HG03095 (cell line): ENCODE data around the gene ANAPC7.
A peak's percentile ranks its signal among the peaks of the same experiment; 100 is the strongest.
"Not testable (repeated sequence)": the region's sequence is repeated elsewhere in the genome, so short reads cannot be mapped to it uniquely, and the experiment has no call there.

Experiments used
- ATAC-seq: cut with Tn5 transposase; IDR thresholded peaks from one replicate; pipeline ENCODE4 v1.9.1; 2021; ENCODE audit warnings: moderate library complexity; ENCODE audit not compliant: unreplicated experiment

Gene ANAPC7, protein sequence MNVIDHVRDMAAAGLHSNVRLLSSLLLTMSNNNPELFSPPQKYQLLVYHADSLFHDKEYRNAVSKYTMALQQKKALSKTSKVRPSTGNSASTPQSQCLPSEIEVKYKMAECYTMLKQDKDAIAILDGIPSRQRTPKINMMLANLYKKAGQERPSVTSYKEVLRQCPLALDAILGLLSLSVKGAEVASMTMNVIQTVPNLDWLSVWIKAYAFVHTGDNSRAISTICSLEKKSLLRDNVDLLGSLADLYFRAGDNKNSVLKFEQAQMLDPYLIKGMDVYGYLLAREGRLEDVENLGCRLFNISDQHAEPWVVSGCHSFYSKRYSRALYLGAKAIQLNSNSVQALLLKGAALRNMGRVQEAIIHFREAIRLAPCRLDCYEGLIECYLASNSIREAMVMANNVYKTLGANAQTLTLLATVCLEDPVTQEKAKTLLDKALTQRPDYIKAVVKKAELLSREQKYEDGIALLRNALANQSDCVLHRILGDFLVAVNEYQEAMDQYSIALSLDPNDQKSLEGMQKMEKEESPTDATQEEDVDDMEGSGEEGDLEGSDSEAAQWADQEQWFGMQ

DNA sequence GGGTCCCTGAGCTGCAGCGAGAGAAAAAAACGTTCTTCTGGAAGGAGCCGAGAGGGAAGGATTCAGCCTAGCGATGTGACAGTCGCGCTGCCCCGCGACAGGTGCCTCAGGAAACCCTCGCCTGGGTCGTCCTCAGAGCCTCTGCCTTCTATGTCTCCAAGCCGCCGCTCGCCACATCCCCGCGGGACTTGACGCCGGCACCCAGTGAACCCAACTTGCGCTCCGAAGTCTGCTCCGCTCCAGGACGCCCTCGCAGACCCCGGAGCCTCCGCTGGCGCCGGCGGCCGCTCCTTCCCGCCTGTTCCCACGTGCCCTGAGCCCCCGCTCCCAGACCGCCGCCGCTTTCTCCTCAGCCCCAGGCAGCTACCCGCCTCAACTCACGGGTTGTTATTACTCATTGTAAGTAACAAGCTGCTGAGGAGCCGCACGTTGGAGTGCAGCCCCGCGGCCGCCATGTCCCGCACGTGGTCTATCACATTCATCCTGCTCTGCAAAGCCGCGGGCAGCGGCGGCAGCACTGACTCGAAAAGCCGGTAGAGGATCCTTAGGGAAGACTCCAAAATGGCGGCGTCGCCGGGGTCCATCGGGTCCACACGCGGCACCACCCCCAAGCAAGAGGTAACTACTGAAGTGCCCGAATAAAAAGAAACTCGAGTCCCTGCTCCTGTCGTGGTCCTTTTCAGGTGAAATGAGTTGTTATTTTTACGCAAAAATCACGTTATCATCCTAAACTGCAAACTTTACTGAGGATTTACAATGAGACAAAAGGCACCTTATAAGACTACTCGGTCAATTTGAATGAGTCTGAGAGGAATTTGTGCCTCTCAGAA is at the start of gene ANAPC7:
TSS of gene ANAPC7 (minus strand) at position 563 of the 830 bp plus-strand sequence. CDS start at position 482, 81 bp downstream.
- peak; percentile 72 for ATAC-seq

DNA sequence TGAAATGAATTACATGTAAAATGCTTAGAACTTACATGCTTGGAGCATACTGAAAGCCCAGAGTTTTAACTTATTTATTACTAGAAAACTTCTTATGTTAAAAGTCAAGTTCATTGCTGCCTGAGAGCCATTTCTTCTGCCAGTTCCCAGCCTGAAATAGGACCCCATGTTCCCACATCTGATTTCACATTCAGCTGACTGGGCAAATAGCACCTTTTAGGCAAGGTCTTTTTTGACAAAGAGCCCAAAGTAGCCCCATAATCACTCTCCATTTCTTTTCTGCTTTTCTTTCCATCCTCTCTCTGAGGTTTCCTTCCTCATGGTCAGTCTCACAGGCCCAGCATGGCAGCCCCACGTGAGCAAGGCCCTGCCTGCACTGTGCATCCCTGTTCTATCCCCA is 47.8 kb upstream of the ANAPC7 start:
- no peak for ATAC-seq

DNA sequence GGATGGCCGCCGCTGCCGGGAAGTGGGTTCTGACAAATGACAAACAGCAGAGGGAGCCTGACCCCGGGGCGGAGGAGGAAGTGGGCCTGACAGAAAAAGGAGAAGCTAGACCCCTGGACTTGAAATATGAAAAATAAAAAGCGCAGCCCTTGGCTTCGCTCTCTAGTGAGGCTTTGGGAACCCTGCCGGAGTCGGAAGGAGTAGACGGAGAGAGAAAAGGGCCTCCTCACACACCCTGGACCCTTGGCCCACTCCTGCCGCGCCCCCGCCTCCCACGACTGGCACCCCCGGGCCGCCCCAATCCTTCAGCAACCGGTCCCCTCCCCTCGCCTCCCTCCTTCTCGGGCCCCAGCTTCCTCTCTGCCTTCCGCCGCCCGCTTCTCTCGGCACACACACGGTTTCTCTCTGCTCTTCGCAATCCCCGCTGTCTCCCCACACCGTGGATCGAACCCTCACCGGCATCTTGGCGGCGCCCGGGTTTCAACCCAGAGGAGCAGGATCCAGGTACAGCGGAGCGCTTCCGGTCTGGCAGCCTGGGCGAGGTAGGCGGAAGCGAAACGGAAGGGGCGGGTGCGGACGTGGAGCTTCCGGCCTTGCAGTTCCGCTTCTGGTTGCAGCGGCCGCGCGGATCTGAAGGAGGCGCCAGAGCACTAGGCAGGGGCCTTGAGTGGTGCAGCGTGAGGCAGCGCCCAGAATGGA is 46.4 kb upstream of the ANAPC7 start, which contains the start of gene ARPC3:
TSS of gene ARPC3 (minus strand) at position 539 of the 699 bp plus-strand sequence. CDS start at position 462, 77 bp downstream.
- ATAC-seq = peak; percentile 86

DNA sequence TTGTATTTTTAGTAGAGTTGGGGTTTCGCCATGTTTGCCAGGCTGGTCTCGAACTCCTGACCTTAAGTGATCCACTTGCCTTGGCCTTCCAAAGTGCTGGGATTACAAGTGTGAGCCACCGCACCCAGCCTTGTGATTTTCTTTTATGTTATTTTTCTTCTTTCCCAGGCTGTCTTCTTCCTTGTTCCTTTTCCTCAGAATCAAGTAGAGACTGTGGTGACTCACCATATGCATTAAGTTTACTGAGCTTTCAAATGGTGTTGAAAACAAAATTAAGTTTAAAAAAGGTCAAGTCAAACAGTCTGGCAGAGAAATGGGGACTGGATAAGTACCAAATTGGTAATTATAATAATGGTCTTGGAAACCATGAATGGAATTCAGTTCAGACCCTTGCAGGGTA is 40.9 kb upstream of the ANAPC7 start:
- no peak for ATAC-seq

DNA sequence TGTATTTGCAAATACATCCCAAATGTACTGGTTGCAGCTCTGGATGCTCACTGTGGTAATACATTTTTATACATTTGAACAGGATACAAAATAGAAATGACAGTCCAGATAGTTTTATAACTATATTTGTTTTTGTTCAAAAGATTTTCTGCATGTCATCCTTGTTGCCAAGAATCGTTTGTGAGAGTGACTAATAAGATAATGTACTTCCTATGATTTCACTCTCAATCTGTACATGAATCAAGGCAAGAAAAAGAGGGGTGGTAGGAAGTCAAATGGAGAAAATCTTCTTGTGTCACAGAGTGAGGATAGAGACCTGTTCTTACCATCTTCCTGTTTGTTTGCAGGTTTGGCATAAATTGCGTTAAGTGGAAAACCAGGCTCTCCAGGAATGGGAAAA is 32.7 kb upstream of the ANAPC7 start:
- ATAC-seq = no peak

DNA sequence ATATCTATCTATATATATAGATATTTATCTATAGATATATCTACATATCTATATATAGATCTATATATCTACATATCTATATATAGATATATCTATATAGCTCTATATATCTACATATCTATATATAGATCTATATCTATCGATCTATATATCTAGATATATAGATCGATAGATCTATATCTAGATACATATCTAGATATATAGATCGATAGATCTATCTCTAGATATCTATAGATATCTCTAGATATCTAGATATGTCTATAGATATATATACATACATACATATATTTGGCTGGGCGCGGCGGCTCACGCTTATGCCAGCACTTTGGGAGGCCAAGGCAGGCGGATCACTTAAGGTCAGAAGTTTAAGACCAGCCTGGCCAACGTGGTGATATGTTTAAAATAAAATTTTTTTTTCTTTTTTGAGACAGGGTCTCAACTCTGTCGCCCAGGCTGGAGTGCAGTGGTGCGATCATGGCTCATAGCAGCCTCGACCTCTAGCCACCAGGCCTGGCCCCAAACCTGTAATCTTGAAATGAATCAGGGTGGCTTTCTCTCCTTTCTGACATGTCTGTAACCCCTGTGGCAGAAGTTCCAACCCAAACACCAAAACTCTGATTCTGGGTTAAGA is 28.6 kb upstream of the ANAPC7 start:
- ATAC-seq = peak; percentile 21

DNA sequence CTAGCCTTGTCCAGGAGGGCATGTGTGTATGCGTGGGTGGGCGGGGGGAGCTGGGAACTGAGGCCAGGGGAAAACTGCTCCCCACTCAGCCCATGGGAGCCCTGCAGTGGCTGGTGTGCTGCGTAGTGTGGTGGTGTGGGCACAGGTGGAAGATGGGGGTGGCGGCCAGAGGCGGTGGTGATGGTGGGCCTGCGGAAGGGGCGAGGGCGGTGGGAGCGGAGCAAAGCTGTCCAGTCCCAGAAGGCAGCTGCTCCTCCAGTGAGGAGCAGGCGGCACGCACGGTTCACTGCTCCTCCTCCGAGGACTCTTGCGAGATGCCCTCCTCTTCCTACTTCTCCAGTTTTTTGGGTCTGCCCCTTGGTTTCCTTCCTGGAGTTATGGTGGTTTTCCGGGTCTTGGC is 26.2 kb upstream of the ANAPC7 start:
- not testable (repeated sequence) for ATAC-seq

DNA sequence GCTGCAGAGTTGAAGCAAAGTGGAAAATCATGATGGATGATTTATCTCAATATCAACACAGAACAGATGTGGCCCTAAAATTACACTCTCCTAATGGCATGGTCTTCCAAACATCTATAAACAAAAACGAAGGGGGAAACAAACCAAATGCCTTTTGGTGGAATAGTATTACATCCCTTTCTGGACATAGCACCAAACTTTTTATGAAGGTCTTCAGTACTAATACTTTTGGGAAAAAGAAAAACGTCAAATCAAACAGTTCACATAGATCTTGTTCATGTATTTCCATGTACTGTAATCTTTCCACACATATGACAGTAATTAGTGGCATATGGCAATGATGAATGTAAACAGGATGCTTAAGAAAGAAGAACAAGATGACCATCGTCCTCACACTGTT is 22.9 kb upstream of the ANAPC7 start:
- ATAC-seq = no peak

DNA sequence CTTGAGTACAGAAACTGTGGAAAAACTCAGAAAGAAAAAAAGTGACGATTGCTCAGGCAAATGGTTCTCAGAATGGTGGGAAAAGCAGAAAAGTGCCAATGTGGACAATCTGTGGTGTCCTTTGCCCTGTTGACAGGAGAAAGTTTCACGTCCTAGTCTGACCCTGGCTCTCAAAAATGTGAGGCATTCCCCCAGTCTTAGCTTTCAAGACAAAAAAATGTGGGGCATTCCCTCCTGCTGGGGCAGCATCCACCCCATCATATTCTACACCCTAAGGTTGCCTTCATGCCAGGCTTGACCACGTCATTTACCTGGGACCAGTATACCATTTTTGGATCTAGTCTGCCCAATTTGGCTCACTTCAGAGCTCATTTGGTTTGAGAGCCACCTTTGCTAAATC is 20.7 kb upstream of the ANAPC7 start:
- no peak for ATAC-seq

DNA sequence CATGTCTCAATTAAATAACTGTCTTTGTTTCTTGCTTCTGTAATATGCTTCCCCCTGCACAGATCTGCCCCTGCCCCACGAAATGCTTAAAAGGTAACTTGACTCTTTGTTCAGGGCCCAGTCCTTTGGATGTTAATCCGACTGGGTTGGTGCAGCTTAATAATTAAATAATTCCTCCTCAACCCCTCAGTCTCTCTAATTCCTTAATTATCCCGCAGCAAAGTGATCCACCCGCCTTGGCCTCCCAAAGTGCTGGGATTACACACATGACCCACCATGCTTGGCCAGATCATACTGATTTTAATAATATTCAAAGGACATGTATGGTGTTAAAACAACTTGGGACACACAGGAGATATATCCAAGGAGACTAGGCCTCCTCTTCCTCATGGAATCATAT is 18.2 kb upstream of the ANAPC7 start:
- ATAC-seq = no peak

DNA sequence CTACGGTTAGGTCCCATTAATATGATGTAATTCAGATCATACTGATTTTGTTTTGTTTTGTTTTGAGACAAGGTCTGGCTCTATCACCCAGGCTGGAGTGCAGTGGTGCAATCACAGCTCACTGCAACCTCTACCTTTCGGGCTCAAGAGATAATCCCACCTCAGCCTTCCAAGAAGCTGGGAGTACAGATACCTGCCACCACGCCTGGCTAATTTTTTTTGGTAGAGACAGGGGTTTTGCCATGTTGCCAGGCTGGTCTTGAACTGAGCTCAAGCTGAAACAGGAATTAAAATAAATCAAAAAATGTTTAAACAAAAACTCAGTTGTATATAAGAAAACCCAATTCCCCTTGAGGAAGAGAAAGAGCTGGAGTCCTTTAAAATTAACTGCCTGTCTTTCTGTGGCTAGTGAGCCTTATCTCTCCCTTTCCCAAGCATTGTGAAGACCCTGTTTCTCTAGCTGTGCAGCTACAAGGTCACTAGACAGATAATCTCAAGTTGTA is 17.7 kb upstream of the ANAPC7 start:
- ATAC-seq = no peak

DNA sequence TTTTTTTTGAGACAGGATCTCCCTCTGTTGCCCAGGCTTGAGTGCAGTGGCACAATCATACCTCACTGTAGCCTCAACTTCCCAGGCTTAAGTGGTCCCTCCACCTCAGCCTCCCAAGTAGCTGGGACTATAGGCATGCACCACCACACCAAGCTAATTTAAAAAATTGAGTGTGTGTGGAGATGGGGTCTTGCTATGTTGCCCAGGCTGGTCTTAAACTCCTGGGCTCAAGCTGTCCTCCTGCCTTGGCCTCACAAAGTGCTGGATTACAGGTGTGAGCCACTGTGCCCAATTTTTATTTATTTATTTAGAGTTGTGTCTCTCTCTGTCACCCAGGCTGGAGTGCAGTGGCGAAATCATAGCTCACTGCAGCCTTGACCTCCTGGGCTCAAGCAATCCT is 17.1 kb upstream of the ANAPC7 start:
- not testable (repeated sequence) for ATAC-seq

DNA sequence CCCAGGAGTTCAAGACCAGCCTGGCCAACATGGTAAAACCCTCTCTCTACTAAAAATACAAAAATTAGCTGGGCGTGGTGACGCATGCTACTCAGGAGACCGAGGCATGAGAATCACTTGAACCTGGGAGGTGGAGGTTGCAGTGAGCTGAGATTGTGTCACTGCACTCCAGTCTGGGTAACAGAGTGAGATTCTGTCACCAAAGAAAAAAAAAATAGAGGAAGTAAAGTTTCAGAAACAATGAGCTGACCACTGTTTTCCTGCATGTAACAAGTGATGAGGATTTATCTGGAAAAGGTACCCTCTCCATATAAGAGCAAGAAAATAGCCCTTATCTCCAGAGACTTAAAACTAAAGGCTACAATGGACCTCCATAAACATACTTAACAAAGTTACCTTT is 13.6 kb upstream of the ANAPC7 start:
- not testable (repeated sequence) for ATAC-seq

DNA sequence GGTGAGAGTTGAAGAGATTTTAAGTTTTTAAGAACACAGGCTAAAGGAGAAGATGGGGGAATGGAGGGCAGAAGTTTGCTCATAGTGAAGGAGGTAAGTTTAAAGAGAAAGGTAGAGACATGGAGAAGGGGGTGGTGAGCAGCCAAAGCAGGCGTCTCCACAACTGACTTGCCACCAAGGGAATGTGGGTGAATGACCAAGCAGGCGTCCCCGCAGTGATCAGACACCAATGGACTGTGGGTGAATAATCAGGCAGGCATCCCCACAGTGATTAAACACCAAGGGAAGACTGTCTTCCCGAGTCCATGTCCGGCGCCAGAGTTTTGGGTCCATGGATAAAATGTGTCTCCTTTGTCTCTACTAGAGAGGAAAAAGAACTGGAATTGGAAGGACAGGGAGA is 6.6 kb upstream of the ANAPC7 start:
- not testable (repeated sequence) for ATAC-seq

DNA sequence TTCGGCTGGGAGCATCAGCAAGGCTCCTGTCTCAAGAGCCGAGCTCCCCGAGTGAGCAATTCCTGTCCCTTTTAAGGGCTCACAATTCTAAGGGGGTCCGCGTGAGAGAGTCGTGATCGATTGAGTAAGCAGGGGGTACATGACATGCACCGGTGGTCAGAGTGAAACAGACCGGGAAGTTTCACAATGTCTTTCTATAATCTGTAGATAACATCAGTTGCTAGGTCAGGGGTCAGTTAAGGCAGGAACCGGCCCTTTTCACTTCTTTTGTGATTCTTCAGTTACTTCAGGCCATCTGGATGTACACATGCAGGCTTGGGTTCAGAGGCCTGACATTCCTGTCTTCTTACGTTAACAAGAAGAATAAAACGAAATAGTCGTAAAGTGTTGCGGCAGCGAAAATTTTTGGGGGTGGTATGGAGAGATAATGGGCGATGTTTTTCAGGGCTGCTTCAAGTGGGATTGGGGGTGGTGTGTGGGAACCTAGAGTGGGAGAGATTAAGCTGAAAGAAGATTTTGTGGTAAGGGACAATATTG is 1.7 kb upstream of the ANAPC7 start:
- ATAC-seq = not testable (repeated sequence)

DNA sequence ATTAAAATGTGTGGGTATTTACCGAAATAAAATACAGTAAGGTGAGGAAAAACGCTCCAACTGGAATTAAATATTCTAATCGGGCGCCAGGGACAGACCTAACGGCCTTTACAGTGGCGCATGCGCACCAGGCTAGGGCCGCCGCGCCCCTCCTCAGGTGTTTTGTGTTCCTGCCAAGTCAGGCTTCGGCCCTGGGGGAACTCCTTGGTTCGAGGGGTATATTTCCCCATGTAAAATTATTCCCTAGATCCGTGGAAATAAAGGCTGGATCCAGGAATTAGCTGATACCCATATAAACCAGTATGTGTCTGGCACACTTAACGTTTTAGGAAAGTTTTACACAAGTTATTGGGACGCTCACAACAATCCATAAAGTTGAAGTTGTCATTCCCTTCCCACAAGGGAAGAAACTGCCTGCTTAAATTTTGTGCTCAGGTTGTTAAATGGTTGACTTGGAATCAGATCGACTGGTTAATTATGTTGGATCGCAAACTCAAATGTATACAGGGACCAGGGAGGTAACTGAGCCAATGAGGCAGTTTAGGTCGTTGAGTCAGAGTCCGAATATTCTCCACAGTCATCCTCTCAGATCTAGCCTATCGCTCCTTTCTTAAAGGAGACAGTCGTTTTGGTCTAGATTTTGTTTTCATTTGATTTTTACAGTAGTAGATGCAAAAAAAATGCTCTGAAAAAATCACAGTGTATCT is 621 bp upstream of the ANAPC7 start:
- ATAC-seq = peak; percentile 46

DNA sequence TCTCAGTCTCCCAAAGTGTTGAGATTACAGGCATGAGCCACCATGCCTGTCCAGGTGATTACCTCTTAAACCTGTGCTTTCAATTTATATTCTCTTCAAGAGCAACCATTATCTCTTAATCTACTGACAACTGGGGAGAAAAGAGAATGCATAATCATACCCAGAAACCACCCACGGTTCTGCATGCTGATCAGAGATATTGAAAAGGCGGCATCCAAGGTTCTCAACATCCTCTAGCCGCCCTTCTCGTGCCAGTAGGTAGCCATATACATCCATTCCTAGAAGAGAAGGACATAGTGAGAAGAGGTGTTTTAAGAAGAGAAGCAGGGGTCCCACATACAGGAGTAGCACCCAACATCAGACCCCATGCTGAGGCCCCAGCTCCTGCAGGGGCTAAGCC is 20.8 kb downstream of the ANAPC7 start:
- no peak for ATAC-seq

DNA sequence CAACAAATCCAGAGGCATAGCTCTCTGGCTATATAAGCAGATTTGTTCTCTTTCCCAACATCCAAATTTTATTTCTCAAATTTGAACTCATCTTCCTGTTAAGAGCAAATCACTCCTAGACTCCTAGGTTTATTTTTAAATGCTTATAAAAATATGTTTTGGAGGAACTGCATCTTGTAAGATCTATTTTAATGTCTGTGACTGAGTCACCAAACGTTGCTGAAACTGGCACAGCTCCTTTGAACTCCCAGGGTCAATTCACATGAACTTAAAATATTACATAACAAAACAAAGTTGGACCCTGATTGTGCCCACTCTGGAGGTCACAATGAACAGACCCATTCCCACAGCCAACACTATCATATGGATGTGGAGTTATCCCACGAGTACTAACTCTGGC is 23.9 kb downstream of the ANAPC7 start:
- no peak for ATAC-seq

DNA sequence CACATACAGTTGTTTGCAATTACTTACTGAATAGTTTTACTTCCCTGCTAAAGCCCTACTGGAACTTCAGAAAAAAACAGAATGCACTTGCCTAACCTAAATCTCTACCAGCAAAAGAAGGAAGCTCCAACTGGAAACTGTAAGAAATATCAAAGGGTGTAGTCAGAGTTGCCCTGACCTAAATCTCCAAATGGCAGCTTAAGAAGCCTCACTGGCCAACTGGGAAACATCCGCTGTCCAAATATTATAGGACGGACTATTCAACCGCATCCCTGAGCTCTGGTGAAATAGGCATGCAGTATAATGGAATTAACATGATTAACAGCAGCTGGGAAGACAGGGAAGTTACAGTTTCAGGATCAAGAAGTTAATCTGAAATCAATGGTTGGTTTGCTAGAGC is 24.3 kb downstream of the ANAPC7 start:
- ATAC-seq = no peak
